HuH-7.5 (cell line): ENCODE measurements around the gene ZNF69.
"Not testable (repeated sequence)": the region's sequence is repeated elsewhere in the genome, so short reads cannot be mapped to it uniquely, and the experiment has no call there.

Experiments
- DNase-seq: peaks from one replicate; pipeline ENCODE4 v3.0.0; 2011; ENCODE audit warnings: low spot score

The ZNF69 gene

DNA sequence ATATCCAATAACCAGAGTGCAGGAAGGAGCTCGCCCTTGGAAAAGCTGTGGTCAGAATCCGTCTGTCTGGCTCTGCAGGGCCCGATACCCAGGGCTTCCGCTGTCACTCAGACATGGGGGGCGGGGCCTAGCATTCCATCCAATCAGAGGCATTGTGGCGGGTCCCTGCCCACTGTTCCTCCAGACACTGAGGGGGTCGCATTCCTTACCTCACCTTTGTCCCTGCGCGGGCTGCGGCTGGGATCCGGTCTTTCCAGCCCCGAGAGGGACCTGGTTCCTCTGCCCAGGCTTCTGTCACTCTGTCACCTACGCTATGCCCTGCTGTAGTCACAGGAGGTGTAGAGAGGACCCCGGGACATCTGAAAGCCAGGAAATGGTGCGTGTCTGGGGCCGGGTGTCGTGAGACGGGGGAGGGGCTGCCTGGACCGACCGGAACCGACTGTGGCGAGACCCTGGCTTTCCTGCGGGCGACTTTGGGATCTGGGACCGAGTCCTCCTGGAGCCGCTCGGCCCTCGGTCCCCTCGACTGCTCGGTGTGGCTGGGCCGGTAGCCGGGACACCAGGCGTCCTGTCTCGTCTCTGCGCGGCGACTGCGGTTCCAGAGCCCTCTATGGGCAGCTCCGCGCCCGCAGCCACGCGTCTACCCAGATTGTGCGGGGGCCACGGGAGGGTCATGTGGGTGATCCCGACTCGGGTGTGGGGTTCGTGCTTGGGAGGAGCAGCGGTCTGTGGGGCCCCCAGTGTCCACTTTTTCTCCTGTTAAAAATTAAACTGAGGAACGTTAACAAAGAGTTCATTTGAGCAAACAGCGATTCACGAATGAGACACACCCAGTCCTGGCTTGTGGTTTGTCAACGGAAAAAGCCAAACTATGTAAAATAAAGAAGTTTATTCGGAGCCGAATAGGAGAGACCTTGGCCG lies at the start of gene ZNF69:
Gene ZNF69, plus strand, starts transcription at position 172 of the 921 bp plus-strand sequence. Its CDS starts 142 bp downstream, at position 314.
- peak; percentile 63 for DNase-seq

DNA sequence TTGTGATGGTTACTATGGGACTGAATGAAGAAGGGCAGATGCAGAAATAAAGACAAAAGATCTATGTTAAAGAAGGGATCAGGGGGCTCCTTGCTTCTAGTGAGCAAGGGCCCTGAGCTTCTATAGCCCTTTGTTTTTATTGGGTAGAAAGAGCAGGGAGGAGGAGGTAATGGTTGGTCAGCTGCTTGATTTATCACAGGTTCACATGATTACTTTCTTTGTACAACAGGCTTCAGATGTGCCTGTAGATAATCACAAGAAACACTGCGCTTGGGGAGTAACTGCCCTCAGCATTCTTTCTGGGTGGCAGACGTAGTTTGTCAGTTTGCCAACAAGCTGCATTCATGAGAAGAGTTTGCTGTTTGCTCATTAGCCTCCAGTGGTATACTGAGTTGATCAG lies 43.9 kb upstream of the ZNF69 start:
- DNase-seq = no peak

DNA sequence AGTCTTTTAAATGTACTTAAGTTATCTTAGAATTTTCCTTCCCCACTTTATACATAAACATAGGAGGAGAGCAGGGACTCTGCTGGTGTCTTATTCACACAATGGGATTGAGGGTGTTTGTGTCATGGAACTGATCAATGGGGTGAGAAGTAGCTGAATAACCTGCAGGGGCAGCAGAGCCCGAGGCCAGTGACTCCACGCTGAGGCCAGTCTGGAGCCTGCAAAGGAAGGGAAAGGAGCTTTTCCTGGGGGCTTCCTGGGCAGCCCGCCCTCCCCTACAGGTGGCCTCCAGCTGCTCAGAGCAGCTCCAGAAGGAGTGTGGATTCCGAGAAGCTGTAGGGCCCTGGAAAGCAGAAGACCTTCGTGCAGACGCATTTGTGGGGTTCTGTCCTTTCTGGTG lies 40.0 kb upstream of the ZNF69 start:
- not testable (repeated sequence) for DNase-seq

DNA sequence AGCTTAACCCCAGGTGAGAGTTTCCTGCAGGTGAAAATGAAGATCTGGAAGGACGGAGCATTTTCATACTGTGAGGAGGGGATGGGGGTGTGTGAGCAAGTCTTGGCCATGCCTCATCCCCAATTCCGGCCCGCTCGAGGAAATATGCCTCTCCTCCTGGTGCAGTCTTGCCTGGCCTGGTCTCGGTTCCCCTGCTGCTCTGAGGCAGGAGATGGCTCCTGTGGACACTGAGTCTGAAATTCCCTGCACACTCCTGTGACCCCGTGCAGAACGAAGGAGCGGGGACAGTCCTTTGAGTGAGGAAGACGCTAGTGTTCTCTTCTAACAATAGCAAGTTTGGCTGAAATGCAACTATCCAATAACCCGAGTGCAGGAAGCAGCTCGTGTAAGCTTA lies 39.4 kb upstream of the ZNF69 start:
- DNase-seq = no peak

DNA sequence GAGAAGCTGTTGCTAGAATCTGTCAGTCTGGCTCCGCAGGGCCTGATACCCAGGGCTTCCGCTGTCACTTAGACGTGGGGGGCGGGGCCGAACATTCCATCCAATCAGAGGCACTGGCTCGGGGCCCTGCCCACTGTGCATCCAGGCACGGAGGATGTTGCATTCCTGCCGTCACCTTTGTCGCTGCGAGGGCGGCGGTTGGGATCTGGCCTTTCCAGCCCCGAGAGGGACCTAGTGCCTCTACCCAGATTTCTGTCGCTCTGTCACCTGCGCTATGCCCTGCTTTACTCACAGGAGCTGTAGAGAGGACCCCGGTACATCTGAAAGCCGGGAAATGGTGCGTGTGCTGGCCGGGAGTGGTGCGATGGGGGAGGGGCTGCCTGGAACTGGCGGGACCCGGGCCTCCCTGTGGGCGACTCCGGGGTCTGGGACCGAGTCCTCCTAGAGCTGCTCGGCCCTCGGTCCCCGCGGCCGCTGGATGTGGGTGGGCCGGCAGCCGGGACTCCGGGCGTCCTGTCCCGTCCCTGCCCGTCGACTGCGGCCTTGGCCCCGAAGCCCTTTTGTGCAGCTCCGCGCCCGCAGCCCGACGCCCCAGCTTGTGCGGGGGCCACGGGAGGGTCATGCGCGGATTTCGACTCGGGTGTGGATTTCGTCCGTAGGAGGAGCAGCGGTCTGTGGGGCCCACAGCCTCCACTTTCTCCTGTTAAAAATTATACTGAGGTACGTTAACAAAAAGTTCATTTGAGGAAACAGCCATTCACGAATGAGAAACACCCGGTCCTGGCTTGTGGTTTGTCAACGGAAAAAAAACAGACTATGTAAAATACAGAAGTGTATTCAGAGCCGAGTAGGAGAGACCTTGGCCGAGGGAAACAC lies 38.8 kb upstream of the ZNF69 start, which contains the start of gene ZNF439:
Gene ZNF439, plus strand, starts transcription at position 133 of the 876 bp plus-strand sequence. Its CDS starts 142 bp downstream, at position 275.
- peak; percentile 62 for DNase-seq

DNA sequence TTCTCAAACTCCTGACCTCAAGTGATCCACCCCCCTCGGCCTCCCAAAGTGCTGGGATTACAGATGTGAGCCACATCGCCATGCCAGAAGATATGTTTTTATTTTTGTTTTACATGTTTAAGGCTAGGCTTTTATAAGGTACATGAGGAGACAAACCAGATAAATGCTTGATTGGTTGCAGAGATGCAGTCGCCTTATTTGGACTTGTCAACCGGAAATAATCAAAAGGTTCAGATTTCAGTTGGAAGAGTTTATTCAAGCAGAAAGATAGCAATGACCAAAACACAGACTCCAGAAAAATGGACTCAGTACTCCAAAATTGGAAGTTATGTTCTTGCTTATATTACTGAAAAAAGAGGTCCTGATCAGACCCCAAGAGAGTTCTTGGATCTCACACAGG lies 37.3 kb upstream of the ZNF69 start:
- DNase-seq = not testable (repeated sequence)

DNA sequence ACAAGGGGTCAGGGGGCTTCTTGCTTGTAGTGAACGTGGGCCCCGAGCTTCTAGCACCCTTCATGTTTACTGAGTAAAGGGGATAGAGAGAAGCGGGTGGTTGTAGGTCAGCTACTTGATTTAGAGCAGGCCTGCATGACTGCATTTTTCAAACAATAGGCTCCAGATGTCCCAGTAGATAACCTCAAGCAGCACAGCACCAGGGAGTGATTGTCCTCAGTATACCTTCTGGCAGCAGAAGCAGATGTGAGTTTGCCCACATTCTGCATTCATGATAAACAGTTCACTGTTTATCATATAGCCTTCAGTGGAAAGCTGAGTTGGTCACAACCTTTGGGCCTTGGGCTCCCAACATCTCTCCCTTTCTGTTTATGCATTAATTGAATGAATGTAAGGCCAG lies 34.2 kb upstream of the ZNF69 start:
- DNase-seq = no peak

DNA sequence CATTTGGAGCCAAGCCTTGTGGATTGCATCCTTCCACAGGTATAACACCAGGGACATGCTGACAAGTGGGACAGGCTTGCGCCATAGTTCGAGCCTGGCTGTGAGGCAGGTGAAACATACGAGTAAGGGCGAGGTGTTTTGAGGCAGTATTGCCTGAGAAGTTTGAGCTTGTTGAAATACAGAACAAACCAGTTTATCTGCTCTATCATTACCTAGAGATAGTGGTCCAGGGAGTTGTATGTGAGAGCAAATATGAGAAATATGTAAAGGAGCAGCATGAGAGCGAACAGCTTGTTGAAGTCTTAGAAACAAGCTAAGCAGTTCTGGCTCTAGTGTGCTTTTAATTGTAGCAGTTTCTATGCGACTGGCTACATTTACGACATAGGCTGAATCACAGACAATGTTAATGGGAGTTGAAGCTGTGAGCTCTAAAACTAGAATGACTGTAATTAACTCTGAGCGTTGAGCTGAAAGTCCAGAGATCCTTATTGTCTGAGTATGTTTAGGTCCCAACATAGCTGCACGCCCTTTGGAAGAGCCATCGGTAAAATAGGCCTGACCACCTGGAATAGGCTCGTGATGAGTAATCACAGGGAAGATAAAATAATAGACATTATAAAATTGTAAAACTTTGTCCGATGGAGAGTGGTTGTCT lies 30.9 kb upstream of the ZNF69 start:
- DNase-seq = no peak

DNA sequence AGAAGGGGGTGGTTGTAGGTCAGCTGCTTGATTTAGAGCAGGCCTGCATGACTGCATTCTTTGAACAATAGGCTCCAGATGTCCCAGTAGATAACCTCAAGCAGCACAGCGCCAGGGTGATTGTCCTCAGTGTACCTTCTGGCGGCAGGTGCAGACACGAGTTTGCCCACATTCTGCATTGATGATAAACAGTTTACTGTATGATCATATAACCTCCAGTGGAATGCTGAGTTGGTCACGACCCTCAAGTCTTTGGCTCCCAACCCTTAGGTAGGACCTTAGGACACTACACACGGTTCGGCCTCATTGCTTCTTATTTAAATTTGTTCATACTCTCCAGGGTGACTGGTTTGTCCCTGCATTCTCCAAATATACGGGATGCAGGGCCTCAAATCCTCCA lies 26.9 kb upstream of the ZNF69 start:
- DNase-seq = no peak

DNA sequence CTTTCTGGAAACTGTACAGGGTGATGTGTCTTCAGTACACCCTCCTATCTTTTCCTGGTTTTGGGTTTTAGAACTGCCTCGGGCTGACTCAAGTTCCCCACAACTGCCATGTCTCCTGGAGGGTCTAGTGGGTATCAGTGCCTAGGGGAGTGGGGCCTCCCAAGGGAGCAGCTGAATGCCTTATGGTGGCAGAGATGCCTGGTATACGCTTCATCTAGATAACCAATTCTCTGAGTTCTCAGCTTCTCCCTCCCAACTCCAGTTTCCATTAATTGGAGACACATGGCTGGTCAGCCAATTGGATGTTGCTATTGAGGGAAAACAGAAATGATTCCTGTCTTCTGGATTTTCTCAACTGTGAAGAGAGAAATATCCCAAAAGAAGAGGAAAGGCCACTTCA lies 26.3 kb upstream of the ZNF69 start:
- no peak for DNase-seq

DNA sequence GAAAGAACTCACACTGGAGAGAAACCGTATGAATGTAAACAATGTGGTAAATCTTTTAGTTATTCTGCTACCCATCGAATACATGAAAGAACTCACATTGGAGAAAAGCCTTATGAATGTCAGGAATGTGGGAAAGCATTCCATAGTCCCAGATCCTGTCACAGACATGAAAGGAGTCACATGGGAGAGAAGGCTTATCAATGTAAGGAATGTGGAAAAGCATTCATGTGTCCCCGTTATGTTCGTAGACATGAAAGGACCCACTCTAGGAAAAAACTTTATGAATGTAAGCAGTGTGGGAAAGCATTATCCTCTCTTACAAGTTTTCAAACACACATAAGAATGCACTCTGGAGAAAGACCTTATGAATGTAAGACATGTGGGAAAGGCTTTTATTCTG lies 19.8 kb upstream of the ZNF69 start:
- not testable (repeated sequence) for DNase-seq

DNA sequence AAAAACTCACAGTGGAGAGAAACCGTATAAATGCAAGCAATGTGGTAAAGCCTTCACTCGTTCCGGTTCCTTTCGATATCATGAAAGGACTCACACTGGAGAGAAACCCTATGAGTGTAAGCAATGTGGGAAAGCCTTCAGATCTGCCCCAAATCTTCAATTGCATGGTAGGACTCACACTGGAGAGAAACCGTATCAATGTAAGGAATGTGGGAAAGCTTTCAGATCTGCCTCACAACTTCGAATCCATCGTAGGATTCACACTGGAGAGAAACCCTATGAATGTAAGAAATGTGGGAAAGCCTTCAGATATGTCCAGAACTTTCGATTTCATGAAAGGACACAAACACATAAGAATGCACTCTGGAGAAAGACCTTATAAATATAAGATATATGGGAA lies 19.4 kb upstream of the ZNF69 start:
- DNase-seq = no peak

DNA sequence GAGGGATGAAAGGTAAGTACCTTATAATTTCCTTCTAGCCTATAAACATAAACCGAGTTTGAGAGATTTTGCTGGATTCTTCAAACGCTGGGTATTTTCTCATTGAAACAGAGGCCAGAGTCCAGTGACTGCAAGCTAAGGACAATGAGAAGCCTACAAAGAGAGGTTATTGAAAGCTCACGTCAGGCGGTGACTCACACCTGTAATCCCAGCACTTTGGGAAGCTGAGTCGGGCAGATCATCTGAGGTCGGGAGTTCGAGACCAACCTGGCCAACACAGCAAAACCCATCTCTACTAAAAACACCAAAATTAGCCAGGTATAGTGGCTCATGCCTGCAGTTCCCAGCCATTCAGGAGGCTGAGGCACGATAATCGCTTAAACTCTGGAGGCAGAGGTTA lies 15.0 kb upstream of the ZNF69 start:
- no peak for DNase-seq

DNA sequence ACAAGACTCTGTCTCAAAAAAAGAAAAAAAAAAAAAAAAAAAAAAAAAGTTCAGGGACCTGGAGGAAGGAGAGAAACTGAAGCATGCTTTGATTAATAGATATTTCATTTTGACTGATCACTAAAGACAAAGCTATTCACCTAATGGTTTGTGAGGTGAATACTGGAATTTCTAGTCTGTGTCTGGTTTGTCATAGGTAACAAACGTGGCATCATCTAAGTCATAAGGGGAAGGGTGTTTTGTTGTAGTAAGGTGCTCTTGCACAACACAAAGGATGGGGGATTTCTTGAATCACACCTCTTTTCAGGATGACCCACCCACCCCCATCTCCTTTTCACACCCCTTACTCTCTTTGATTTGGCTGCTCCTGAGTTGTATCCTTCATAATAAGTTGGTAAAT lies 13.8 kb upstream of the ZNF69 start:
- DNase-seq = no peak

DNA sequence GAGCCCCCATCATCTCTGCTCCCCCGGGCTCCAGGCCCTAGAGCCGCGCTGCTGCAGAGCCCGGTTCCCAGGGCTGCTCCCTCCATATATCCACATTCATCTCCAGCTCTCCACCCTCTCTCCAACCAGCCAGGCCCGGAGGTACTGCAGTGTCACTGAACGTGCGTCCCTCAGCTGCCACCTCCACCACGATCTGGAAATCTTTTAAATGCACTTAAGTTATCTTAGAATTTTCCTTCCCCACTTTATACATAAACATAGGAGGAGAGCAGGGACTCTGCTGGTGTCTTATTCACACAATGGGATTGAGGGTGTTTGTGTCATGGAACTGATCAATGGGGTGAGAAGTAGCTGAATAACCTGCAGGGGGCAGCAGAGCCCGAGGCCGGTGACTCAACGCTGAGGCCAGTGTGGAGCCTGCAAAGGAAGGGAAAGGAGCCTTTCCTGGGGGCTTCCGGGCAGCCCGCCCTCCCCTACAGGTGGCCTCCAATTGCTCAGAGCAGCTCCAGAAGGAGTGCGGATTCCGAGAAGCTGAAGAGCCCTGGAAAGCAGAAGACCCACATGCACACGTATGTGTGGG lies 7.8 kb upstream of the ZNF69 start:
- DNase-seq = not testable (repeated sequence)

DNA sequence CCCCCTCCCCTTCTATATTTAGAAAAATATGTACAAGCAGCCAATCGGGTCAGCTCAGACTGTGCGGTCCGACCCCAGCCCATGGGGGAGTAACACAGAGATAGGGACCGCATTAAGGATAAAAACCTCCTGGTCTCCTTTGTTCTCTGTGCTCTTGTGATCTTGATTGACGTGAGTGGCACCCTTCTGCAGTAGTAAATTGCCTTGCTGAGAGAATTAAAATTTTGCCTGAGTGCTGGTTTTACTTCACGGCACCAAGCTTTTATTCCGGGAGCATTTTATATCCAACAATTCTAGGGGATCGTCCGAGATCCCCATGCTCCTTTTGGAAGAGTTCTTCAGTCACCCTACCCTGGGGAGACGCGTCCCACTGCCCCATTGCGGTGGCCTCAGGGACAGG lies 7.0 kb upstream of the ZNF69 start:
- no peak for DNase-seq

DNA sequence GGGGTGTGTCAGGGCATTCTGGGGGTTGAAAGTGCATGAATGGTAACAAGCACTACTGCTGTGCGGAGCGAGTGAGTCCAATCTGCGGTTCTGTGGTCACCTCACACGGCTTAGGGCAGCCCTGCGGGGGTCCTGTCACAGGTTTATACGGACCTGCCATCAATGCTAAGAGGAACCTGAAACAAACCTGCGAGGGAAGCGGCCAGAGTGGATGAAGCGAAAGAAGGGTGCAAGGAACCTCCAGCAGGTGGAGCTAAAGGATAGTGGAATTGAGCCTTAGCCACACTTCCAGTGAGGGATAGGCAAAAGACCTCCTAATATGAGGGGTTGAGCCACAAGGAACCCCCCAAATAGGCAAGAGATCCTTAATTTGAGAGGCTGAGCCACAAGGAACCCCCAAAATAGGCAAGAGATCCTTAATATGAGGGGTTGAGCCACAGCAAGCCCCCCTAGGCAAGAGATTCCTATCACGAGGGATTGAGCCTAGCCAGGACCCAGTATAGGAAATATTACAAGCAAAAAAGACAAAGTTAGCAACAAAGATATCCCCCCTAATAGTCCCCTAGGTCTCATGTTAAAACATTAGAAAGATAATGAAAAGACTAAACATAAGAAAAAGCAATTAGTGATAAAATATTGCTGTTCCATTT lies 6.3 kb upstream of the ZNF69 start:
- peak; percentile 51 for DNase-seq

DNA sequence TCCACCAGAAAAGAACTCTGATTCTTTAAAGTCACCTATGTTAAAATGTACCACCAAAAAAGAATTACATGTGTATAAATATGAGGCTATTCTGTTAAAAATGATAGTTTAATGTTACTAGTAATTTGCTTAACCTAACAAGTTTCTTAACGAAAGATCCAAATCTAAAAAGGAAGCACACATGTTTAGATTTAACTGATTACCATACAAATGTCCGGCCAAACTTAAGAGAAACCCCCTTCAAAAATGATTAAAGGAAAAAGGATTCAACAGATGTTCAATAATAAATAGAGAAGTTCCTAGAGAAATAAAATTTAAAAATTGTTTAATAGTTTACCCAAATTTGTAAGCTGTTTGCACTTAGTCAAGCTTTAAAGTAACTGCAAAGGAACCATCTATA lies 5.0 kb upstream of the ZNF69 start:
- no peak for DNase-seq

DNA sequence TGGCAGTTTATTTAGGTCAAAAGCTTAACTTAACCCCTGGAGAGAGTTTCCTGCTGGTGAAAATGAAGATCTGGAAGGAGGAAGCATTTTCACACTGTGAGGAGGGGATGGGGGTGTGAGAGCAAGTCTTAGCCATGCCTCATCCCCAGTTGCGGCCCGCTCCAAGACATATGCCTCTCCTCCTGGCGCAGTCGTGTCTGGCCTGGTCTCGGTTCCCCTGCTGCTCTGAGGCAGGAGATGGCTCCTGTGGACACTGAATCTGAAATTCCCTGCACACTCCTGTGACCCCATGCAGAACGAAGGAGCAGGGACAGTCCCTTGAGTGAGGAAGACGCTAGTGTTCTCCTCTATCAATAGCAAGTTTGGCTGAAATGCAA lies 360 bp upstream of the ZNF69 start:
- no peak for DNase-seq

DNA sequence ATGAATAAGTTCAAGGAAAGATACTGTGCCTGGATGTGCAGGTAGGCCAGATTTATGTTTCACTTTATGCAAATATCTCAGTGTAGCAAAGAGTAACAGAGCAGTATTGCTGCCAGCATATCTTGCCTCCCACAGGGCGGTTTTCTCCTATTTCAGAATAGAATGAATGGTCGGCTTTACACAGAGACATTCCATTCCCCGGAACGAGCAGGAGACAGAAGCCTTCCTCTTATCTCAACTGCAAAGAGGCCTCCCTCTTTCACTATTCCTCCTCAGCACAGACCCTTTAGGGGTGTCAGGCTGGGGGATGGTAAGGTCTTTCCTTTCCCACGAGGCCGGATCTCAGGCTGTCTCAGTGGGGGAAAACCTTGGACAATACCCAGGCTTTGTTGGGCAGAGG lies 2.3 kb downstream of the ZNF69 start:
- not testable (repeated sequence) for DNase-seq

DNA sequence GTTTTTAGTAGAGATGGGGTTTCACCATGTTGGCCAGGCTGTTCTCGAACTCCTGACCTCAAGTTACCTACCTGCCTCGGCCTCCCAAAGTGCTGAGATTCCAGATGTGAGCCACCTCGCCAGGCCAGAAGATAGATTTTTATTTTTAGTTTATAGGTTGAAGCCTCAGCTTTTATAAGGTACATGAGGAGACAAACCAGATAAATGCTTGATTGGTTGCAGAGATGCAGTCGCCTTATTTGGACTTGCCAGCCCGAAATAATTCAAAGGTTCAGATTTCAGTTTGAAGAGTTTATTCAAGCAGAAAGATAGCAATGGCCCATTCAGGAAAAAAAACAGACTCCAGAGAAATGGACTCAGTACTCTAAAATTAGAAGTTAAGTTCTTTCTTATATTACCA lies 3.1 kb downstream of the ZNF69 start:
- no peak for DNase-seq

DNA sequence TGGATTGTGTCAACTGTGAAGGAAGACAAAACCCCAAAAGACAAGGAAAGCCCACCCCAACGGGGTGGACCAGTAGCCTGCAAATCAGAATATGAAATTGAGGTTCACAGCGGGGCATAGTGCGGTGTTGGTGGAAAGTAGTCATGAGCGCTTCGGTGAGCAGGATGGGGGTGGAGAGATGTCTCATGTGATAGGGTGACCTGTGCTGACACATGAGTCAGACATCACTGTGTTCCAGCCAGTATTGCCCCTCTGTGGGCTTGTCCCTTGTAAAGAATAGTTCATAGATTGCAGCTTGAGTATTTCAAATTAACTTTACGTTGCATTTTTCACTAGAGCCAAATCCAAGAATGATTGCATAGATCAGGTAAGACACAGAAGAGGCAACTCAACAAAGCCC lies 7.3 kb downstream of the ZNF69 start:
- no peak for DNase-seq
